Middle frontal gyrus (tissue), 1 donor: ENCODE results near the gene SLC15A4.
"Not testable (repeated sequence)": the region's sequence is repeated elsewhere in the genome, so short reads cannot be mapped to it uniquely, and the experiment has no call there.

ENCODE experiments used
- DNase-seq: peaks from one replicate; pipeline ENCODE4 v3.0.0-alpha.2; 2015; ENCODE audit warnings: low spot score; ENCODE audit errors: extremely low spot score

The SLC15A4 gene

DNA sequence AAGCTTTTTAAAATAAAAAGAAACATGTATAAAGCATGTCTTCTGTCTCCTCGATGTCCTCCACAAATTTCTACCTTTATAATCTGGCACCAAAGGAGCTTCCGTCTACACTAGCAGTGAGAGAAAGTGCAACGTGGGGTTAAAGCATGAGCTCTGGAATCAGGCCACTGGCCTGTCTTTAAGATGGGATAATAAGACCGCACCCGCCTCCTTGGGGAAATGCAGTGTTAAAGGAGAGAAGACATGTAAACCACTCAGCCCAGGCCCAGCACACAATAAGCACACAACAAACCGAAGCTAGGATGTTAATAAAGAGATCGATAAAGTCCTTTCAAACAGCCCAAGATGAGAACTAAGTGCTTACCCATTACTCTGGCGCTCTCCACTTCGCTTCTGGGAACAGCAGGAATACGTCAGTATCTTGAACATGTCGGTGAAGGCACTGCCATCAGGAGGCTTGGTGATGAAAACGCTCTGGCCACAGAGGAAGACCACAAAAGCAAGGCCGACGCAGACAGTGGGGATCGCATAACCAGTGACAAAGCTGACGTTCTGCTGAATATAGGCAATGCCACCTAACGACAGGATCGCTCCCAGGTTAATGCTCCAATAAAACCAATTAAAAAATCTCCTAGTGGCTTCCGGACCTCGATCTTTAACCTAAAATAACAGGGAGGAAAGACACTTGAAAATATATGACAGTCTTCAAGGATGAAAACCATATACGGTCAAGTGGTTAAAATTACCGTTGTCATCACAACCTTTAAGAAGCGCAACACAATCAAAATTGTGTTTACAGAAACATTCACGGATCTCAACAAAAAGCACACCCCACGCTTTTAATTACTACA, 9.1 kb downstream of the SLC15A4 start:
- DNase-seq, result no peak

DNA sequence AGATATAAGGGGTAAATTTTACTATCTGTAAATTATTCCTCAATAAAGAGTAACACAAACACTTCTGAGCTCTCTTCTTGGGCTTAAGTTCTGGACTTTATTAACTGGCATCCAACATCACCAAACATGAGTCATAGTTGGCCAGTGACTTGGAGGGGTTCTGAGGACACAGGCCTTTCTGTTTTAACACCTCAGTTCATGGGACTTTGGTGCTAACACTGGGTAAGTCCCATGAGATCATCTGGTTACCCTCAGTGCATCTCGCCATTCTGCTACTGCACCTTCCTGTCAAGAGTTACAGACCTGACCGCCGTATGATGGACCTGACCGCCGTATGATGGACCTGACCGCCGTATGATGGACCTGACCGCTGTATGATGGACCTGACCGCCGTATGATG, 9.9 kb downstream of the SLC15A4 start:
- DNase-seq, result no peak

DNA sequence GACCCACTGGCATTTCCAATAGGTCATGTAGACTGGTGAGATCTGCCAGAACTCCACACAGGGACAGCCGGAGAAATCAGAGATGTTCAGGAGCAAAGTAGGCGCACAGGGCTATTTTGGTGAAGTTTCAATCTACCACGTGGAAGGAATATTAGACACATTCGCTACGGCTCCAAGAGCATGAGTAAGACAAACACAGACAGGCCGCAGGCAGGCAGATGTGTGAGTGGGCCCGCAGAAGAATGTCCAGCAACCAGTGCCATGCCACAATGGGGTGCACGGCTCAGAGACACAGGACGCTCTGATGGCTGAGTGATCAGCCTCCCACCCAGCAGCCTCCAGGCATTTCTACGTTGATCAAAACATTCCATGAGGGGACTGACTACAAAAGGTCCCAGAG, 10.4 kb downstream of the SLC15A4 start:
- no peak for DNase-seq

DNA sequence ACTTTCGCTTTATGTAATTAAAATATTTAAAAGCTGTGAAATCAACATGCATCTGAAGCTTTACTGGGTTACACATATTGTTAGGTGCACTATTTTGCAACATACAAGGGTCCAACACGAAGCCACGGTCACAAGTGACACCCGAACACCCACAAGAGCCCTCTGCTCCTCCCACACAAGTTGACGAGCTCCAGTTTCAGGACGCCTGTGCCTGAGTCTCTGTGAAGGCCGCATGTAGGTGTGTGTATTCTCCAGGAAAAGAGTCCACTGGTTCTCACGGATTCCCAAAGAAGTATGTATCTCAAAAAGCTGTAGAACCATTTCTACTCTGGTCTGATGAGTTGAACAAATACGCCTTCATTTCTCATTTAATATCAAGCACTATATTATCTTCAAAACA, 12.0 kb downstream of the SLC15A4 start:
- DNase-seq, result no peak

DNA sequence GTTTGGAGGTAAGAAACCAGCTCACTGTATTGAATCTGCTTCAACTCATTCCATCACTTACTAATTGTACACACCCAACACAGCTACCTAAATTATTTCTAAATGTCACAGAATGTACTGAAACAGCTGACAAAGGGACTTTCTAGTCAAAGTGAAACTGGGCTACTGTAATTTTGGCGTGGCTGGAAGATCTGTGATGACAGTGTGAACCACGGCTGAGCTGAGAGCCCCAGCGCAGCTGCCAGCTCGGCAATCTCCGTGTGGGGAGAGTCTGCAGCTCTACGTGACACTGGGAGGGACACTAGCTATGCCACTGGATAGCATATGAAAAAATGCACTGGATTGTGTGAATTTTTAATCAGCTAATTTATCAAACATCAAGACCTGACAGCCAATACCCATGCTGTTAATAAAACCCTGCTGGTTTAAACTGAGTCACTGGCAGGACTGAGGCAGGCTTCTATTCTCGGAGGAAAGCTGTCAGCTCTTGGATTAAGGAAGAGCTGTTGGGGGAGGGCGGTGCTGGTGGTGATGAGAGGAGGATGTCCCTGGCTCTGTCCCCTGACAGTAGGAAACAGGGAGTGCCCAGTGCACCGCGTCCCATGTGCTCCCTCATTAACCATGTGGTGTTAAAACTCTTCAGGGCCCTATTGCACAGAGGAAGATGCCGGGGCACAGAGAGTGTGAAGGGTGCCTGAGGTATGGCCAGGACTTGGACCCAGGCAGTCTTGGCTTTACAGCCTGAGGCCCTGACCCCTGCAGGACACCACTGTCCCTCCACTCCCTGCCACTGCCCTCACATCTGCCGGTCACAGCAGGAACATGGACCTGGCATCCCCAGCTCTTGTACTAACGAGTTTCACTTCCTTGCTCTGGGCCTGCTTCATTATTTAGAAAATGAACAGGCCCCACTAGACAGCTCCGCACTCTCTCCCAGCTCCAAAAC, 13.3 kb downstream of the SLC15A4 start:
- DNase-seq, result peak; percentile 31

DNA sequence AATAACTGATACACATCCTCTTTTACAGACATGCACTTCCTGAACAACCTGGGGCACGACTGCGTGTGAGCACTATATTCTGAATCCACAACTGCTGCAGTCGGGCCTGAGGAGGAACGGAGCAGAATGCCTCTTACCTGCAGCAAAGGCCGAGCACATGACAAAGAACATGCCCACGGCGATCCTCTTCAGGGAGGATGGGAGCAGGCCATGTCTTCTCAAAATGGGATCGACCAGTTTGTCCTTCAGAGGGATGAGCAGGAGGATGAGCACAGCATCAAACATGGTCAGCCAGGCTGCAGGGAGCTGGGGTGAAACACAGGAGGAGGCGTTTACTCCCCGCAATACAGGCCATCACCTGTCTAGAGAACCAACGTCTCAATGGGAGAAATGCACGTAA, 15.1 kb downstream of the SLC15A4 start:
- DNase-seq, result no peak

DNA sequence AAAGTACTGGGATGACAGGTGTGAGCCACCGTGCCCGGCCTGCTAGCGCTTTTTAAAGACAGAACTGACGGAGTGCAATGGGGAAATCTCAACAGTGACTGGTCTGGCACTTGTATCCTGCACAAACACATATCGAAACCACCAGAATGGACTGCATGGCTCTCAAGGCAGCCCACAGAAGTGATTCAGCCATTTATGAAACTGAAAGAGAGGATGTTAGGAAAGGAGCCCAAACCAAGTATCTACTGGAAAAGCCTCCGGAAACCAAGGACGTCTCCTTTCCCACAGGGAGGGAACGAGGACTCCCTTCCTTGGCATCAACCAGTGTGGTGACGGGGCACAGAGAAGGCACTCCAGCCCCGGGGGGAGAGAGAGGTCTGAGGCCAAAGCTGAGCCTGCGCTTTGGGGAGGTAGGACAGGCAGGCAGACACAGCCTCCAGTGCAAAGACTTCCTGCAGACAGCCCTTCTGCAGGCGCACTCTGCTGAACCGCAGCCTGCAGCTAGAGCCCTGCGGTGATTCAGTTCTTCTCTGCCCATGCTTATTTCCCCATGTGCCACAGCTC, 16.5 kb downstream of the SLC15A4 start:
- DNase-seq, result no peak

DNA sequence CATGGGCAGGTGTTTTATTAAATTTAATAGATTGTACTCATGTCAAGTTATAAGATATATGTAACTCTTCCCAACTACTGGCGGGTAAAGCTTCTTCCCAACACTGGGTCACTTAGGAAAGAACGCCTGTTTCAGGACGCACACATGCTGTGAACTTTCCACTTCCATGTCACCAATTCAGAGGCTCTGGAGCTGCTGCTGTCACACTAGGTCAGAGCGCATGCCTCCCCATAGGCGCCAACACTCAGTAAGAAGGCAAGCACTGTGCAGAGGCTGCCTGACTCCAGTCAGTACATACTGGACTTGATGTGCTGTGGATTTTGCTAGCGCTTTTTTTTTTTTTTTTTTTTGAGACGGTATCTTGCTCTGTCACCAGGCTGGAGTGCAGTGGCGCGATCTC, 17.2 kb downstream of the SLC15A4 start:
- DNase-seq, result no peak

DNA sequence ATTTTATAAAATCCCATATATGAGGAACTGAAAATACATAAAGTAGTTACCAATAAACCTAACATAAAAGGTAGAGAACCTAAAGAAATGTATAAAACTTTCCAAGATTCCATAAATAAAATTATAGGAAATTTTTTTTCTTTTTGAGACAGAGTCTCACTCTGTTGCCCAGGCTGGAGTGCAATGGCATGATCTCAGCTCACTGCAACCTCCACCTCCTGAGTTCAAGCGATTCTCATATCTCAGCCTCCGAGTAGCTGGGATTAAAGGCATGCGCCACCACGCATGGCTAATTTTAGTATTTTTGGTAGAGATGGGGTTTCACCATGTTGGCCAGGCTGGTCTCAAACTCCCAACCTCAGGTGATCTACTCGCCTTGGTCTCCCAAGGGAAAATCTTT, 18.4 kb downstream of the SLC15A4 start:
- DNase-seq, result not testable (repeated sequence)

DNA sequence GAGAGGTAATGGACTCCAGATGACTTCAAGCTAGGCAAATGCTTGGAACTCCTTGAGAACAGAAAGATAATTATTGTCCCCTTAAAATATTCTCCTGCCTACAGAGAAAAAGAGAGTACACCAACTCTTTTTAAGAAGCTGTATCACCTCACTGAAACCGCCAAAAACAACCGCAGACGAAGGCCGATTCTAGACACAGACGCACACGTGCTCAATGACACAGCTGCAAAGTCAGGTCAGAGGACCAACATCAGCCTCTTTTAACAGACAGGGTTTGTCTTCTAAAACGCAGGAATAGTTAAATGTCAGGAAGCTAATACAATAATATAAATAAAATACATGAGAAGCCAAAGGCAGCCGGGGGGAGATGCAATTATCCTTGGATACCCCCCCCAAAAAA, 19.0 kb downstream of the SLC15A4 start:
- no peak for DNase-seq

DNA sequence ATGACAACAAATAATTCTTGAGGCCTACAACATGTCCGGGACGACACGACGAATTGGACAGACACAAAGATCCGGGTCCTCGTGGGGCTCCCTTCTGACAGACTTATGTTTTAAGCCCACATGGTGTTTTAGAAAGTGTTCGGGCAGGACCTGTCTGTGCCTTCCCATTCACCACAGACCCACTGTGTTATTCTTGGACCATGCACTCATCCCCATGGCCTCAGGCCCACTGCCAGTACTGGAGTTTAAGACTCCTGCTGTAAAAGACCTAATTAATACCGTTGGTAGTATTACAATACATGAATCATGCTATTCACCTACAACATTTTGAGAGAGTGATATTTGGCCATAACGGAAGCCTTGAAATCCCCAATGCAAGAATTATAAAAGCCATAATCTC, 20.0 kb downstream of the SLC15A4 start:
- no peak for DNase-seq

DNA sequence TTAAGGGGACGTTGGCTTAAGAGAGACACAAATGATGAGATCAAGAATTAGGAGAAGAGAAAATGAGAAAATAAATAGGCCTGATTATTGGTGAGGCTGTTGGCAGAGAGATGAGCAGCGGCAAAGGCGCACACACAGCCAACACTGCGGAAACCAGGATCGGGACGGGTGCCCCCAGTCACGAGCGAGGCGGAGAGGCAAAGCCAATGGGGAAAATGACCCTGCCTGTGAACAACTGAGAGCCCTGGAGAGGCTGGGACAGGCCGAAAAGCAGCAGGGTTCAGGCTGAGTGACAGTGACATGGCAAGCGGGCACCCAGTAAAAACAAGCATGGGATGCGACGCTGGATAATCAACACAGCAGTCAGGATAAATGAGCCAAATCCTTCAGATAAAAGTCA, 21.0 kb downstream of the SLC15A4 start:
- DNase-seq, result no peak

DNA sequence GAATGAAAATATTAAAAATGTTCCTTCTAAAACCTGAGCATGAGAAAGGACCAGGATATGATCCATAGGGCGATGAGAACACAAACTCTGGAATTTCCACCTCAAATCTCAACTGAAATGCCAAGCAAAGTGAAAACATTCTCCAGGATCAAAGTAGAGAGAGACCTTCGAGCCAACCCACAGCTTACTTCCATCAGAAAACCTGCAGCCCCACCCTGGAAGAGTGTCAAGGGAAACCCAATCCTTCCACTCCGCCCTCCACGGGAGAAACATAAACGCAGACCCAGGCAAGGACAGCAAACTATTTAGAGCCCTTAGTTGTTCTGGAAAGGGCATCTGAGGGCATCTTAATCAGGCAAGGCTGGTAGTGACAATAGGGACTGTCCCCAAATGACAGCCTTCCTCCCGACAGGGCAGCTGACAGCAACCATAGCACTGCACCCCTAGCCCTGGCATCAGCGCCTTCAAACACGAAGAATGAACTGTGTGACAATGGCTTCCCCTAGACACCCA, 21.8 kb downstream of the SLC15A4 start:
- no peak for DNase-seq

DNA sequence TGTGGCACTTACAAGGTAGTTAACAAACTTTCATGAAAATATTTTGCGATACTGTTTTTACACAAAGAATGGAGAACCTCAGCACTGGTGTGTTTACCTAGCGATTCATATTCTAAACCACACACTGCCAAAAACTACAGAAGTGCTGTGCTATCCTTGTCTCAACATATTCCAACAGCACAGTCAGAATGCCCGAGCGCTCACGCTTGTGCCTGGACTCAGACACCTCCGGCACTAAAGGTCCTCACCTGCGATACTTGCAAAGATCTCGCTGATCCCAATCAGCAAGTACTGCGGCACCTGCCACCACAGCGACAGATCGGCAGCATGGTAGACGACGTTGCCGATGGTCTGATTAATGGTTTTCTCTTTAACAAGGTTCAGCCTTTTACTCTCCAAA, 23.2 kb downstream of the SLC15A4 start:
- DNase-seq, result no peak

DNA sequence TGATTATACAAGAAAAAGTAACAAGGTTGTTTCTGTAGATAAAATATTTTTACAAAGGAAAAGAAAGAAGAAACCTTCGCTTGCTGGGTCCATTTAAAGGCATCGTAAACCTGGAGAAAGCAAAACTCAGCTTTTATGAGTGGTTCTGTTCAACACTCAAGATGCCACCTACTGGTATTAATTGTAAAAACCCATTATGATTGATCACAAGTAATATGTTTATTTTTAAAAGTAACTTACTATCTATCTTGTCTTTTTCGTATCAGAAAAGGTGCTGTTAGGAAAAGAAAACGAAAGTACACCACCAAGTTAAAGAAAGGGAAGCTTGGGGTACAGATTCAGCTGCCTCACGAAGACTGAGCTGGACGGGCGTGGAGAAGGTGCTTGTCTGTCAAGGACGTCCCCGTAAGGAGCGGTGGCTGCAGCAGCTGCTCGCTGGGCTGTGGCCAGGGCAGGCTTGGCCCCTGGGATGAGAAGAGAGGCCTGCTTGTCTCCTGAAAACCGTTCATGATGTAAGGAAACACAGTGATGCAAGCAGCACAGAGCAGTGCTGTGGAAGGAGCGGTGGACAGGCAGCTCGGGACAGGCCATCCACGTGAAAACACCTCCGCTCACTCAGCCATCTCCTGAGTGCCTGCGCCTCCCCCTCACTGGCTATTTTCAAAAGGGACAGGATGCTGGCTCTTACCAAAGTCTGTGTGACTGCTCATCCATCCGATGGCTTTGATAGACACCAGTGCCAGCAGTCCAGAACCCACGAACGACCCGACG, 25.0 kb downstream of the SLC15A4 start:
- no peak for DNase-seq

DNA sequence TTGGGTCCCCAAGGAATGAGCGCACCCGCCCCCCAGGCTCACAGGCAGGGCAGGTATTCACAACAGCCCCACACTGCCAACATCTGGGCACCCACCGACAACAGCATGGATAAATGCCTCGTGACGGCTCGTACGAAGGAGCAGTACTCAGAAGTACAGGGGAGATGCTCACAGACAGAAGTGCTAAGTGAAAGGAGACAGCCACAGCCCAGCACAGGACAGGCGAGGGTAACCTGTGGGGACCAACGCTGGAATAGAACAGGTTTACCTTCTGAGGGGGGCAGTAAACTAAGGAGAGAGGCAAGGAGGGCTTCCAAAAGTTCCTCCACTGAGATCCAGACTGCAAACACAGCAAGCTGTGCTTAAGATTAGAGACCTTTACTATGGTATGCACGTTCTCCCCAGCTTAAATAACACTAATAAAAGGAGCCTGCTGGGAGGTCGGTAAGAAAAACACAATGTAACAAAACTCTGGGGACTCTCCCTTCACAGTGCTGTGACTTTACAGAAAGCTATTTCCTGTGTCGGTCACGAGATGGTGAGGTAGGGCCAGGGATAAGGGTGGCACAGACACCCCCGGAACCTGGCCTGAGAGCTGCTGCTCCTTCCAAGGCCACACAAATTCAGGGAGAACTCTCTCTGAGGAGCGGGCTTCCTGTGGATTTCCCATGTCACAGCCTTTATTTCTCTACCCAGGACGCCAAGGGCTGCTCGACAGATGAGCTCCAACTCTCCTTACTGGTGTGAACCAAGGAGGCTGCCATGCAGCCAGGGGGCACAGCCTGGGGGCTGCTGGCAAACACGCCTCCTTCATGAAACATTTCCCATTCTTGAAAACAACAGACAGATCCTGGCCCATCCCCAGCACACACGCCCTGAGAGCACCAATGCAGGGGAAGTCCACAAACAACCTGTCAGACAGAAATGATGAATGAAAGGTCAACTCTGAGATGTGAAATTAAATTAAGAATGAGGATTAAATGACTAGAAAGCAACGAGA, 26.3 kb downstream of the SLC15A4 start:
- no peak for DNase-seq

DNA sequence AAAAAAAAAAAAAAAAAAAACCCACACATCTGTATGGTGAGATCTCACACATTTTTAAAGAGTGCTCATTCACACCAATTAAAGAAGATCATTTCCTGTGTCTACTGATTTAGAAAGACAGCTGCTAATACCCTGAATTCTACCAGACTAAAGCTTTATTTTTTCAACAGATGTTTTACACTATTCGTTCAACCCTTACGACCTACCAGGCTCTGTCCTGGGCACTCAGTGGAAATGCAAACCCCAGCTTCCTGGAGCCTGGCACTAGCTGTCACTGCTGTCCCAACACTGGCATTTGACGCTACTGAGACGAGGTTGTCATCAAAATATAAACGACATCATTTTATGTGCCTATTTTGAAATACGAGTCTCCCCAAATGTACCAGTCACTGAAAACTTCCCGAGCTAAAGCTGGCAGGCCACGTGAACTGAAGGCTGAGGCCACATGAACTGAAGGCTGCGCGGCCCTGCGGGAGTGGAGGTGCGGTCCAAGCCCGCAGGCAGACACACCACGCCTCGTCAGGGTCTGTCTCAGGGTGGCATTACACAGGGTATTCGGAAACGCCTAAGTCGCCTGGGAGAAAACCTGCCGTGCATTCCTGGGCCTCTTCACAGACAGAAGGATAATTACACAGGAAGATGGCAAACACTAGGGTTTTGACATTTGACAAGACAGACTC, 27.2 kb downstream of the SLC15A4 start:
- DNase-seq, result no peak

DNA sequence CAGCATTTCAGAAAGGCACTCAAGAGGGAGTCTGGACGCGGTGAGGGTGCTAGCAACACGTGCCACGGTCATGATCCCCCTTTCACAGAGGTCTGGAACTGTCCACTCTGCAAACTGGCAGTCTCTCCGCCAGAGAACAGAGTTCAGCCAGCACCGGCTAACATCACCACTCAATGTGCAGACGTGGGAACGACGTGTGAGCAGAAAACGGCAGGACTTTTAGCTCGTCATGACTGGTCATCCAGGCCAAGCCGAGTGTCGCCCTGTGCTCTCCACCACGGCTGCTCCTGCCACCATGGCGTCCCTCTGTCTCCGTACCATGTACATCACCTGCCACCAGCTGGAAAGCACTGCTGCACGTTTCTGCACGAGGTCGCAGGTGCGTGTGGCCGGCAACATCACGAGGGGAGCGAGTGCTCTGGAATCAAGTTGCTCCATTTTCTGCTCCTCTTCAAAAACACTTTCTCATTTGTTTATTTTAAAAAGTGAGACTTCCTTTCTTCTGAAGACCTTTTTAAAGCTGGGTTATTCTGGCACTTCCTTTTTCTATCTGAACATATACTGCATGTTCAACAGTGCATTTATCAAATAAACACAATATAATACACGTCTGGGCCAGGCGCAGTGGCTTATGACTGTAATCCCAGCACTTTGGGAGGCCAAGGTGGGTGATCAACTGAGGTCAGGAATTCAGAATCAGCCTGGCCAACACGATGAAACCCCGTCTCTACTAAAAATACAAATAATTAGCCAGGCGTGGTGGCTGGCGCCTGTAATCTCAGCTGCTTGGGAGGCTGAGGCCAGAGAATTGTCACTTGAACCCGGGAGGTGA, 28.0 kb downstream of the SLC15A4 start:
- no peak for DNase-seq
